ENCODE data around the gene POLR3B.
A peak's percentile ranks its signal among the peaks of the same experiment; 100 is the strongest.
"Not testable (repeated sequence)": the region's sequence is repeated elsewhere in the genome, so short reads cannot be mapped to it uniquely, and the experiment has no call there.

The POLR3B gene

DNA sequence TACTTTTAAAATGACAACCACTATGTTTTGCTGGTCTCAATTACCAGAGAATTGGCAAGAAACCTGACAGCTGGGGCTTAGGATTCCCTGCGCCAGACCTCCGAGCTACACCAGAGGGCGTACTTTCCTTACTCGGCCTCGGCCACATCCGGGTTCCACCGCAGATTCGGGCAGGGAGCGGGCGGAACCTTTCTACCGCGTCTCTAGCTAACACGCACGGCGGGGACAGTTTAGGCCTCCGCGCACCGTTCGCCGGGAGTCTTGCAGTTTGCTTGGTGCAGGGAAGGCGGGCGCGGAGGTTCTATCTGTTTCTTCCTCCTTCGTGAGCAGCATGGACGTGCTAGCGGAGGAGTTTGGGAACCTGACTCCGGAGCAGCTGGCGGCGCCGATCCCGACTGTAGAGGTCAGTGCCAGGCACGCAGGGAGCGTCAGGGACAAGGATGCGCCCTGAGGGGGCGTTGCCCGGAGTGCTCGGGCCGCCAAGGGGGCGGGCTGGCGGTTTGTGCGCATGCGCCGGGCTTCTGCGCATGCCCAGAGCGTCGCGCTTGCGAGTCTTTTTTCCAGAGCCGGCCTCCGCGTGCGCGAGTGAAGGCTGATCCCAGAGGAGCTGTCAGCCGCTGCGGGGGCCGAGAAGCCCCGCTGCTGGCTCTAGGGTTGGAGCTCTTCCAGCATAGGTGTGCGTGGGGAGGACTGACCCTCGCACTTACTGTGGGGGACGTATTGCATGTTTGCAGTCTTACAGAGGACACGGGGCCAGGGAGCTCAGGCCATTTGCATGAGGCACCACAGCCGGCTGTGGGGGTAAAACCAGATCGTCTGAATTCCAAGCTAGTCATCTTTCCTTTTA lies at the start of gene POLR3B:
POLR3B (plus strand) TSS at position 200 of the 847 bp plus-strand sequence; CDS start at position 332, 132 bp downstream.
- peak; percentile 95 to 96 for DNase-seq

- DNase-seq: no peak
These were observed 49.4 kb upstream of the POLR3B start for GRCh38 chr12:106308121-106308520.

DNA sequence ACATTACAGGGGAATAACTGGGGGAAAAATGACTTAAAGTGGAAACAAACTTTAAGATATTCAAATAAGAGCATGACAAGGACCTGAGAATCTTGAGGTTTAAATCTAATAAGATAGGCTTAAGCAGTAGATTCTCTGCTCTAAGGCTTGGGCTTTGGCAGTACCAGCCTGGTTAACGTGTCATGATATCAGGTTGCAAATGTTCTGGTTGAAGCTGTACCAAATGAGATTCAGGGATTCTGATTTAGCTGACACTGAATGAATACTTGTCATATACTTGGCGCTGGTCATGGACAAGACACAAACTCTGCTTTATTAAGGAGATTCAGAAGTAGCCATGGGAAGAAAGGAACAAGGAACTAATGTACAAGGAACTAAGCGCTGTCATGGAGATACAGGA lies 48.9 kb upstream of the POLR3B start:
- no peak for DNase-seq

- DNase-seq: no peak
These were observed 47.7 kb upstream of the POLR3B start for GRCh38 chr12:106309671-106310505.

- no peak for DNase-seq
These were observed 46.9 kb upstream of the POLR3B start for GRCh38 chr12:106310687-106311086.

- no peak for DNase-seq
These were observed 46.4 kb upstream of the POLR3B start for GRCh38 chr12:106311139-106311538.

- not testable (repeated sequence) for DNase-seq
These were observed 44.1 kb upstream of the POLR3B start for GRCh38 chr12:106313413-106313812.

- no peak for DNase-seq
These were observed 42.0 kb upstream of the POLR3B start for GRCh38 chr12:106315523-106315922.

DNA sequence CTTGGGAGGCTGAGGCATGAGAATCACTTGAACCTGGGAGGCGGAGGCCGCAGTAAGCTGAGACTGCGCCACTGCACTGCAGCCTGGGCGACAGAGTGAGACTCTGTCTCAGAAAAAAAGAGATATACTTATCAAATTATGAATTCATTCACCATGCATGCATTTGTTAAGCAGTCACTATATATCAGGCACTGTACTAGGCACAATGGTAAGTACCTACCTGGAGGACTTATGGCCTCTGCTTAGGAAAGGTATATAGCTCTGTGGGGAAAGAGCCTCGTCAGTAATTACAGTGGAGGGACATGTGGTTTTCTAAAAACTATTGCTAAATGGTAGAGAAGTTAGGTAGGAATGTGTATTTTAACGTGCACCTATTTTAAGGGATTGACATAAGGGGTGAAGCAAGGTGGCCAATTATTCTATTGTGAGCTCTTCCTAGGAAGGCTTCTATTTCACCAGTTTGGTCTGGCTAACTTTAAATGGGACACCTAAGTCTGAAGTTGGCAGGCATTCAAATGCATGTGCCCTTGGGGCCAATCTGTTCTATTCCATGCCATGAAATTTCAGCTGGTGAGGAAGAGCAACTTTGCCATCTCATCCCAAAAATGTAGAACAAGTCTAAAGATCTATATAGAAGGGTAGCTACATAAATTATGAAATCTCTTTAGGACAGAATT lies 40.0 kb upstream of the POLR3B start:
- no peak for DNase-seq

- no peak for DNase-seq
These were observed 36.3 kb upstream of the POLR3B start for GRCh38 chr12:106321139-106321850.

DNA sequence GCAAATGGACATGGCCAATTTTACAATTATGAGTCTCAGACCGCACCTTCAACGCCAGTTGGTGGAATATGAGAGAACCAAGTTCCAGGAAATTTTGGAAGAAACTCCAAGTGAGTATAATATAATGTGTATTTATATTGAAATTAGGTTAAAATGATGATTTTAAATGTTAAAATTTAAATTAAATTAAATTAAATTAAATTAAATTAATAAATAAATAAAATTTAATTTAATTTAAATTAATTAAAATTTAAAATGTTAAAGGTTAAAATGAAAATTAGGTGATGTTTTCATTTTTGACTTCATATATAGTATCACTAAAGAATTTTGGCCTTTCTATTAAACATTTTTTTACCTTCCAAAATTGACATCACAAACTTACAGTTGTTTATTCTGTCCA lies 34.0 kb upstream of the POLR3B start:
- DNase-seq: no peak

DNA sequence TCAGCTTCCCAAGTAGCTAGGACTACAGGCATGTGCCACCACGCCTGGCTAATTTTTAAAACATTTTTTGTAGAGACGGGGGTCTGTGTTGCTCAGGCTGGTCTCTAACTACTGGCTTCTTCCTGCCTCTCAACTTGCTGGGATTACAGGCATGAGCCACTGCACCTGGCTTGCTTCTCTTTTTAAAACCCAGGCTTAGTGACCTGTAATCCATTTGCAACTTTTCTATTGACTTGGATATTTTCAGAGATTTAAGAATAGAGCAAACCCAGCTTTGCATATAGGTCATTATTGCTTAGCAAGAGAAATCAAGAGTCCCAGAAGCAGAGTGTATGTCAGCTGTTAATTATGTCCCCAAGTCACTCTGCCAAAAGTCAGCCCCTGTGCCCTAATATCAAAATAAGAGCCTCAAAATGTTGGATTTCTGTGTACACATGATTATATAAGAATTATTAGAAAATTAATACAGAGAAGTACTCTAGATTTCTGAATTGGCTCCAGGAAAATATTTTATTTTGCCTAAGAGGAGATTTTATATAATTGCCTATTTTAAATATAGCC lies 30.2 kb upstream of the POLR3B start:
- DNase-seq: no peak

GRCh38 chr12:106328735-106329134 lies 28.8 kb upstream of the POLR3B start:
- DNase-seq: no peak

DNA sequence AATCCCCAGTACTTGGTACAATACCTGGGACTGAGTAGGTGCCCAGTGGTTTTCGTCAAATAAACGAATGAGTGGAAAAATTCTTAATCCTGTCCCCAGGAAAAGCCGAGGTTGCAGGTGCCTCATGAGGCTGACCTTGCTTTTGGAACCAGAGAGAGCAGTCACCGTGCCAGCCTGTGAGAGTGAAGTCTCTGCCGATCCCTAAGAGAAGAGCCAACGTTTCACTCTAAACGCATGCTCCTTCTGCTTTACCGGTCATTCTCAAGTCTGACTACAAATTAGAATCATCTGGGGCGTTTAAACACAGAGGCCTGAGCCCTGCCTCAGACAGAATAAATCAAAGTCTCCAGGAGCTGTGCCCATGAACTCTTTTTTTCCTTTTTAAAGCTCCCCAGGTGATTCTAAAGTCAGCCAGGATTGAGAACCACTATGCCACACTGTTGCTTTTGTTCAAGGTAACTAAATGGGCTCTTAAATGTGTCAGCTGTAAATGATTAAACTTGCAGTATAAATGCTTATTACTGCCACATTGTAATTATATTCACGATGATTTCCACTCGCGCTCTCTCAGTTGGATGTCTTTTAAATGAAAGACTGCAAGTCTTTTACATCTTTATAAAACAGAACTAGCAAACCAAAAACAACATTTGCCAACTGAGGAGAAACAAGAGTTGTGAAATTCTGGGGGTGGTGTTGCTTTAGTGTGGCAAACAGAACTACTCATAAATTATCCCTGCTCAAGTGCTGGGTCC lies 28.1 kb upstream of the POLR3B start:
- DNase-seq: no peak

GRCh38 chr12:106331599-106331998 lies 25.9 kb upstream of the POLR3B start:
- no peak for DNase-seq

- no peak for DNase-seq
These were observed 25.0 kb upstream of the POLR3B start for GRCh38 chr12:106332536-106332935.

- no peak for DNase-seq
These were observed 24.5 kb upstream of the POLR3B start for GRCh38 chr12:106333010-106333409.

DNA sequence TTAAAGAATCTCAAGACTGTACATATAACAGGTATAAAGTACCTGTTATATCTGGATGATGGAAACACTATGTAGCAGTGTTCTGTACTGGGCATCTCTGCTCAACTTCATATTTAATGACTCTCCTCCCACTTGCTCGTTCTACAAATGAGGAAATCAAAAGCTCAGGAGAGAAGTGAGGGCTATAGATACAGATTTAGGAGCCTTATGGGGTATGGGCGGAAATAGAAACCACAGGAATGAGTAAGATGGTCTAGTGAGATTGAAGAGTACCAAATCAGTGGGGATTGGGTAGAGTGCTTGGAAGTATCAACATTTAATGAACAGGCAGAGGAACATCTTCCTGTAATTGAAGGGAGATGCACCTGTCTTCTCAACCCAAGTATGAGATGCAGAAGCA lies 23.8 kb upstream of the POLR3B start:
- no peak for DNase-seq

DNA sequence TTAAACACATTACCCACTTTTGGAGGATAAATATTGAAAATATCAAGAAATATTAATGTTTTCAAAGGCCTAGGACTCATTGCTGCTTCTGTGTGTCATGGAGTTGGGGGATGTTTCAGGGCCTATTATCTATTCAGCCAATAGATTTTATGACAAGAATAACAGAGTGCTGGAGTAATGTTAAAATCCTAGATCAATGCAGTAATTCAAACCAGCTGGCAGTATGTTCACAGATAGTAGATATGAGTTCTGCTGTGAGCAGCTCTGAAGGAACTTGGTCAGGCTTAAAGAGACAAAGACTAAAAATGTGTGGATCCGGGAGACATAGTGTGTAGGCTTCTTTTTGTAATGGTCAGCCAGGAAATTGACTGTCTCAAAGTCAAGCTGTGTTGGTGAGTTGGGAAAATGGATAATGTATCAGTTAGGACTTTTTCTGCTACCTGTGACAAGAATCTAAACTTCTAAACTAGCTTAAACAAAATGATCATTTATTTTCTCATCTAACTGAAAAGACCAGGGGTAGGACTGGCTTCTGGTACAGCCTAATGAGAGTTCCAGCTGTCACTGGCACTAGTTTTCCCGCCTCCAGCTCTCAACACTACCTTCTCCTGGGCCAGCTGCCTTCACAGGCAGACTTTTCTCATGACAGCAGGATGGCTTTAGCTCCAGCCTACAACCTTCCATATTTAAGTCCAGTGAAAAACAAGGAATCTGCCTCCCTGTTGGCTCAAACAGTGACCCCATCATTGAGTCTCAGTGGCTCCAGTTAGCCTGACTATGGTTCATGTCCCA lies 16.3 kb upstream of the POLR3B start:
- DNase-seq: no peak

- DNase-seq: no peak
These were observed 14.9 kb upstream of the POLR3B start for GRCh38 chr12:106342397-106343213.

All from stimulated activated CD4-positive, alpha-beta T cell treated with anti-CD3 and anti-CD28 coated beads, Interleukin-2, amount 100 ng/mL, for 24 hours (primary cell).